H9 (cell line): ENCODE measurements around the gene URAD. TPM values are rescaled to one million over a fixed set of nuclear protein-coding genes. Genes with fewer than 3 reads are reported as not detected.

ENCODE experiments used
- DNase-seq: peaks from one replicate; pipeline ENCODE4 v3.0.0-alpha.2; 2017
- H2AFZ ChIP-seq: one replicate; pipeline ENCODE4 v1.6.1; 2013; ENCODE audit warnings: mild to moderate bottlenecking, low read length, control low read depth, moderate library complexity
- H2AK5ac ChIP-seq: 2 replicates; pipeline ENCODE4 v1.6.1; 2013; ENCODE audit warnings: low read length, control low read depth, mixed read lengths; ENCODE audit not compliant: insufficient read length
- H2BK120ac ChIP-seq: one replicate; pipeline ENCODE4 v1.6.1; 2013; ENCODE audit warnings: low read depth, mild to moderate bottlenecking, low read length, control low read depth, inconsistent platforms; ENCODE audit not compliant: poor library complexity, severe bottlenecking
- H2BK12ac ChIP-seq: 2 replicates; pipeline ENCODE4 v1.6.1; 2013; ENCODE audit warnings: low read length, control low read depth, mixed read lengths, low read depth; ENCODE audit not compliant: insufficient read length
- H2BK15ac ChIP-seq: 2 replicates; pipeline ENCODE4 v1.6.1; 2013; ENCODE audit warnings: low read depth, low read length, control low read depth
- H2BK20ac ChIP-seq: one replicate; pipeline ENCODE4 v1.6.1; 2013; ENCODE audit warnings: low read depth, mild to moderate bottlenecking, low read length, control low read depth, inconsistent platforms; ENCODE audit not compliant: poor library complexity, severe bottlenecking
- H2BK5ac ChIP-seq: 2 replicates; pipeline ENCODE4 v1.6.1; 2013; ENCODE audit warnings: low read length, control low read depth, mixed read lengths; ENCODE audit not compliant: insufficient read length
- H3K14ac ChIP-seq: 2 replicates; pipeline ENCODE4 v1.6.1; 2013; ENCODE audit warnings: low read length, control low read depth; ENCODE audit not compliant: insufficient read depth
- H3K18ac ChIP-seq: 2 replicates; pipeline ENCODE4 v1.6.1; 2013; ENCODE audit warnings: low read depth, mild to moderate bottlenecking, mixed read lengths, low read length, control low read depth; ENCODE audit not compliant: insufficient read length
- H3K23ac ChIP-seq: 2 replicates; pipeline ENCODE4 v1.6.1; 2013; ENCODE audit warnings: low read length, control low read depth, mixed read lengths, low read depth; ENCODE audit not compliant: insufficient read length
- H3K23me2 ChIP-seq: 2 replicates; pipeline ENCODE4 v1.6.1; 2013; ENCODE audit warnings: low read depth, mild to moderate bottlenecking, mixed read lengths, low read length, control low read depth; ENCODE audit not compliant: insufficient read length, poor library complexity, severe bottlenecking
- H3K27ac ChIP-seq: 2 replicates; pipeline ENCODE4 v1.5.1; 2013; ENCODE audit warnings: low read length, control low read depth, mixed read lengths, low read depth; ENCODE audit not compliant: insufficient read length
- H3K27me3 ChIP-seq: 2 replicates; pipeline ENCODE4 v1.6.1; 2013; ENCODE audit warnings: low read length, control low read depth, inconsistent platforms; ENCODE audit not compliant: insufficient read depth
- H3K4ac ChIP-seq: 2 replicates; pipeline ENCODE4 v1.6.1; 2013; ENCODE audit warnings: low read depth, mild to moderate bottlenecking, control low read depth, inconsistent platforms, low read length, moderate library complexity
- H3K4me1 ChIP-seq: 2 replicates; pipeline ENCODE4 v1.6.1; 2013; ENCODE audit warnings: low read length, control low read depth, inconsistent platforms; ENCODE audit not compliant: insufficient read depth
- H3K4me2 ChIP-seq: 2 replicates; pipeline ENCODE4 v1.6.1; 2013; ENCODE audit warnings: low read length, control low read depth, mixed read lengths; ENCODE audit not compliant: insufficient read length, insufficient read depth
- H3K56ac ChIP-seq: 2 replicates; pipeline ENCODE4 v1.6.1; 2013; ENCODE audit warnings: low read depth, mild to moderate bottlenecking, mixed read lengths, low read length, control low read depth; ENCODE audit not compliant: insufficient read length
- H3K79me1 ChIP-seq: 2 replicates; pipeline ENCODE4 v1.6.1; 2013; ENCODE audit warnings: low read depth, mild to moderate bottlenecking, moderate library complexity, low read length, control low read depth, inconsistent platforms; ENCODE audit not compliant: insufficient read depth, poor library complexity, severe bottlenecking
- H3K79me2 ChIP-seq: 2 replicates; pipeline ENCODE4 v1.6.1; 2013; ENCODE audit warnings: low read length, control low read depth, inconsistent platforms; ENCODE audit not compliant: insufficient read depth
- H3K9ac ChIP-seq: 2 replicates; pipeline ENCODE4 v1.6.1; 2013; ENCODE audit warnings: low read length, control low read depth, mixed read lengths; ENCODE audit not compliant: insufficient read length; ENCODE audit errors: extremely low read depth
- H3K9me3 ChIP-seq: one replicate; pipeline ENCODE4 v1.6.1; 2013; ENCODE audit warnings: low read depth, low read length, inconsistent platforms; ENCODE audit not compliant: control insufficient read depth
- H3T11ph ChIP-seq: one replicate; pipeline ENCODE4 v1.6.1; 2013; ENCODE audit warnings: mild to moderate bottlenecking, low read length, control low read depth, inconsistent platforms
- H4K20me1 ChIP-seq: one replicate; pipeline ENCODE4 v1.6.1; 2013; ENCODE audit not compliant: control insufficient read depth, insufficient read length, insufficient read depth
- H4K5ac ChIP-seq: 2 replicates; pipeline ENCODE4 v1.6.1; 2013; ENCODE audit warnings: low read depth, mild to moderate bottlenecking, mixed read lengths, low read length, control low read depth; ENCODE audit not compliant: insufficient read length
- H4K8ac ChIP-seq: replicated peaks from 2 replicates; pipeline ENCODE4 v1.6.1; 2013; ENCODE audit warnings: low read length, control low read depth, mixed read lengths, low read depth; ENCODE audit not compliant: insufficient read length
- H4K91ac ChIP-seq: 2 replicates; pipeline ENCODE4 v1.6.1; 2013; ENCODE audit warnings: low read depth, mild to moderate bottlenecking, moderate library complexity, mixed read lengths, low read length, control low read depth; ENCODE audit not compliant: insufficient read length
- H3K27ac Mint-ChIP-seq, 3 experiments: 2 replicates in 2 of 3; 3 replicates in 1 of 3; pipeline ENCODE4 v1.8.0; 2020 to 2021; ENCODE audit warnings: mixed read lengths in 3 of 3, mild to moderate bottlenecking in 1 of 3, moderate library complexity in 1 of 3
- H3K27me3 Mint-ChIP-seq: 2 replicates; pipeline ENCODE4 v1.8.0; 2021; ENCODE audit warnings: low read depth, mild to moderate bottlenecking, moderate library complexity, mixed read lengths
- H3K36me3 Mint-ChIP-seq, 3 experiments: 2 replicates in 2 of 3; 3 replicates in 1 of 3; pipeline ENCODE4 v1.8.0; 2020 to 2021; ENCODE audit warnings: low read depth in 3 of 3, mixed read lengths in 3 of 3; ENCODE audit not compliant: insufficient read depth in 1 of 3
- H3K4me1 Mint-ChIP-seq, 2 experiments: 2 replicates each; pipeline ENCODE4 v1.8.0; 2020; ENCODE audit warnings: mixed read lengths in 2 of 2
- H3K4me3 Mint-ChIP-seq, 2 experiments: 2 replicates in 1 of 2; 3 replicates in 1 of 2; pipeline ENCODE4 v1.8.0; 2020 to 2021; ENCODE audit warnings: mild to moderate bottlenecking in 2 of 2, mixed read lengths in 2 of 2, moderate library complexity in 1 of 2
- H3K9me3 Mint-ChIP-seq, 2 experiments: 2 replicates in 1 of 2; 3 replicates in 1 of 2; pipeline ENCODE4 v1.8.0; 2020; ENCODE audit warnings: mild to moderate bottlenecking in 2 of 2, mixed read lengths in 2 of 2, moderate library complexity in 1 of 2
- WGBS: extraction: QIAGEN DNeasy Blood & Tissue Kit; methylation state at CpG from one replicate; pipeline ENCODE4 v1.1.7; 2013; ENCODE audit warnings: missing lambda C conversion rate, low lambda C conversion rate, mixed read lengths; ENCODE audit not compliant: insufficient read length; ENCODE audit errors: extremely low coverage; 5-methylcytosine and 5-hydroxymethylcytosine counted together
- total RNA-seq: library from RNA; stranded (reverse); gene quantifications from 2 replicates; pipeline ENCODE4 v1.2.1, GENCODE V29; 2021
- TF ChIP-seq, protein P1 (sequence below): fragments of 200-600 bp; sonication (generic); conservative IDR thresholded peaks from 3 replicates; pipeline ENCODE4 v1.8.0; 2021; ENCODE audit warnings: antibody characterized with exemption, mild to moderate bottlenecking

The URAD gene
- total RNA-seq, 1 experiment from 2014 or later: not detected

DNA sequence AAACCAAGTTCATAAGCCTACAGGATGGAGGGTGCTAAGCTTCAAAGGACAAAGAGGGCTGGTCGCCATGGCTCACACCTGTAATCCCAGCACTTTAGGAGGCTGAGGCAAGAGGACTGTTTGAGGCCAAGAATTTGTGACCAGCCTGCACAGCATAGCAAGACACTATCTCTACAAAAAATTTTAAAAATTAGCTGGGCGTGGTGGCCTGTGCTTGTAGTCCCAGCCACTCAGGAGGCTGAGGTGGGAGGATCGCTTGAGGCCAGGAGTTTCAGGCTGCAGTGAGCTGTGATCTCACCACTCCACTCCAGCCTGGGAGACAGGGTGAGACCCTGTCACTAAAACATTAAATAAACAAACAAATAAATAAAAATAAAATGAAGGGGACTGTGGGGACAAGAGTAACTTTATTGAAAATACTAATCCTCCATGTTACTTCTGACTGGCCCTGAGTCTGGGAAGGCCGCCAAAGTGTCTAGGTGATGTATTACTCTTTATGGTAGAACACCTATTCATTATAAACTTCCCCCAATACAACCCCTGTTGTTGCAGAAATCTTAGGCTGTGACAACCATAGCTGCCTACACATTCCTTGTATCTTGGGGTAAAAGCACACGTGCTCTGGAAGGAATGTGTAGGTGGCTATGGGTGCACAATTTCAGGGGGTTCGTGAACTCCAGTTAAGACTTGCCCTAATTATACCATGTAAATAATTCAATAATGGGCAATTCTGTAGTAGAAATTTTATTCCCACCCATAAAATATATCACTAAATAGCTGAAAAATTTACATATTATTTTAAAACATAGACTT is 14.6 kb upstream of the URAD start:
- no peaks in the 10 kb centered on the region for H3K36me3 Mint-ChIP-seq
- H3K4me3 Mint-ChIP-seq: no peak overlapping the region
- no peak overlapping the region for H3T11ph ChIP-seq
- H2BK120ac ChIP-seq: no peak overlapping the region
- H3K4me1 Mint-ChIP-seq: peaks cover 6 to 10% of the 10 kb centered on the region in 2 experiments
- no peak for DNase-seq
- no peak overlapping the region for H2BK15ac ChIP-seq
- H2BK20ac ChIP-seq: no peak overlapping the region
- H3K27ac ChIP-seq: no peak overlapping the region
- H3K4ac ChIP-seq: no peak overlapping the region
- H2BK12ac ChIP-seq: no peak overlapping the region
- H3K4me2 ChIP-seq: no peak overlapping the region
- no peak overlapping the region for H3K27ac Mint-ChIP-seq
- H3K18ac ChIP-seq: no peak overlapping the region
- H4K91ac ChIP-seq: no peak overlapping the region
- no peaks in the 10 kb centered on the region for H3K4me1 ChIP-seq
- no peaks in the 10 kb centered on the region for H3K23me2 ChIP-seq
- no peaks in the 10 kb centered on the region for H4K20me1 ChIP-seq
- no peaks in the 10 kb centered on the region for H3K79me1 ChIP-seq
- WGBS: no CpG with 5 or more reads among the region's 6 CpGs
- no peak overlapping the region for H4K5ac ChIP-seq
- H3K56ac ChIP-seq: no peak overlapping the region
- no peak overlapping the region for H3K23ac ChIP-seq
- no peak overlapping the region for H3K9ac ChIP-seq
- TF ChIP-seq, protein P1, sequence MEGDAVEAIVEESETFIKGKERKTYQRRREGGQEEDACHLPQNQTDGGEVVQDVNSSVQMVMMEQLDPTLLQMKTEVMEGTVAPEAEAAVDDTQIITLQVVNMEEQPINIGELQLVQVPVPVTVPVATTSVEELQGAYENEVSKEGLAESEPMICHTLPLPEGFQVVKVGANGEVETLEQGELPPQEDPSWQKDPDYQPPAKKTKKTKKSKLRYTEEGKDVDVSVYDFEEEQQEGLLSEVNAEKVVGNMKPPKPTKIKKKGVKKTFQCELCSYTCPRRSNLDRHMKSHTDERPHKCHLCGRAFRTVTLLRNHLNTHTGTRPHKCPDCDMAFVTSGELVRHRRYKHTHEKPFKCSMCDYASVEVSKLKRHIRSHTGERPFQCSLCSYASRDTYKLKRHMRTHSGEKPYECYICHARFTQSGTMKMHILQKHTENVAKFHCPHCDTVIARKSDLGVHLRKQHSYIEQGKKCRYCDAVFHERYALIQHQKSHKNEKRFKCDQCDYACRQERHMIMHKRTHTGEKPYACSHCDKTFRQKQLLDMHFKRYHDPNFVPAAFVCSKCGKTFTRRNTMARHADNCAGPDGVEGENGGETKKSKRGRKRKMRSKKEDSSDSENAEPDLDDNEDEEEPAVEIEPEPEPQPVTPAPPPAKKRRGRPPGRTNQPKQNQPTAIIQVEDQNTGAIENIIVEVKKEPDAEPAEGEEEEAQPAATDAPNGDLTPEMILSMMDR: no peak
- H4K8ac ChIP-seq: no peak overlapping the region
- H3K9me3 ChIP-seq: no peaks in the 10 kb centered on the region
- no peaks in the 10 kb centered on the region for H3K27me3 ChIP-seq
- no peak overlapping the region for H2AFZ ChIP-seq
- no peak overlapping the region for H3K14ac ChIP-seq
- H3K79me2 ChIP-seq: no peaks in the 10 kb centered on the region
- no peaks in the 10 kb centered on the region; a peak in 1 of 5 replicates for H3K9me3 Mint-ChIP-seq
- H3K27me3 Mint-ChIP-seq: peaks cover 10% of the 10 kb centered on the region
- H2BK5ac ChIP-seq: no peak overlapping the region
- no peak overlapping the region for H2AK5ac ChIP-seq
